GM12865 (cell line): ENCODE data around the gene ITGBL1.
"Not testable (repeated sequence)": the region's sequence is repeated elsewhere in the genome, so short reads cannot be mapped to it uniquely, and the experiment has no call there.

Source experiments
- DNase-seq: peaks from one replicate; pipeline ENCODE4 v3.0.0; 2010; ENCODE audit warnings: low read depth
- H3K4me3 ChIP-seq: 2 replicates; pipeline ENCODE4 v1.5.1; 2011; ENCODE audit warnings: mild to moderate bottlenecking, low read depth, low read length, control low read depth
- CTCF ChIP-seq: IDR thresholded peaks from 2 replicates; pipeline ENCODE4 v1.5.1; 2011; ENCODE audit warnings: low read length, control low read depth, low read depth, inconsistent platforms; ENCODE audit not compliant: insufficient read depth; ENCODE audit errors: missing control alignments

Gene ITGBL1

GRCh38 chr13:101523154-101524131 lies 71.0 kb downstream of the ITGBL1 start:
- H3K4me3 ChIP-seq, result no peak overlapping the region
- DNase-seq, result no peak
- TF ChIP-seq CTCF, result no peak

- no peak for DNase-seq
- no peak for TF ChIP-seq CTCF
- no peak overlapping the region for H3K4me3 ChIP-seq
Measured at GRCh38 chr13:101527130-101527529, 74.7 kb downstream of the ITGBL1 start.

- TF ChIP-seq CTCF, result no peak
- H3K4me3 ChIP-seq, result no peak overlapping the region
- peak; percentile 3 for DNase-seq
Measured at GRCh38 chr13:101529422-101529821, 76.9 kb downstream of the ITGBL1 start.

GRCh38 chr13:101530293-101530692 lies 77.8 kb downstream of the ITGBL1 start:
- DNase-seq, result no peak
- H3K4me3 ChIP-seq, result no peak overlapping the region
- no peak for TF ChIP-seq CTCF

GRCh38 chr13:101535192-101535746 lies 82.8 kb downstream of the ITGBL1 start:
- H3K4me3 ChIP-seq, result no peak overlapping the region
- TF ChIP-seq CTCF, result no peak
- DNase-seq, result no peak

GRCh38 chr13:101536079-101536478 lies 83.6 kb downstream of the ITGBL1 start:
- TF ChIP-seq CTCF, result no peak
- no peak overlapping the region for H3K4me3 ChIP-seq
- no peak for DNase-seq

DNA sequence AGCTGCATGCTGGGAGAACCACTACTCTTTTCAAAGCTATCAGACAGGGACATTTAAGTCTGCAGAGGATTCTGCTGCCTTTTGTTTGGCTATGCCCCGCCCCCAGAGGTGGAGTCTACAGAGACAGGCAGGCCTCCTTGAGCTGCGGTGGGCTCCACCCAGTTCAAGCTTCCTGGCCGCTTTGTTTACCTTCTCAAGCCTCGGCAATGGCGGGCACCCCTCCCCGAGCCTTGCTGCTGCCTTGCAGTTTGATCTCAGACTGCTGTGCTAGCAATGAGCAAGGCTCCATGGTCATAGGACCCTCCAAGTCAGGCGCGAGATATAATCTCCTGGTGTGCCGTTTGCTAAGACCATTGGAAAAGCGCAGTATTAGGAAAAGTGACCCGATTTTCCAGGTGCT lies 92.1 kb downstream of the ITGBL1 start:
- DNase-seq, result not testable (repeated sequence)

More for the DNA sequence above, 92.1 kb downstream of the ITGBL1 start:
- H3K4me3 ChIP-seq, result not testable (repeated sequence)
